T-helper 9 cell (primary cell): ENCODE measurements around the gene PTTG1IP.
"Not testable (repeated sequence)": the region's sequence is repeated elsewhere in the genome, so short reads cannot be mapped to it uniquely, and the experiment has no call there.

Experiments used
- DNase-seq: peaks from one replicate; pipeline ENCODE4 v3.0.0-alpha.2; 2020

PTTG1IP gene

GRCh38 chr21:44880405-44881197, 7.1 kb upstream of the PTTG1IP start:
- DNase-seq = no peak

GRCh38 chr21:44879238-44879637, 5.7 kb upstream of the PTTG1IP start:
- DNase-seq = not testable (repeated sequence)

GRCh38 chr21:44878053-44878982, 4.8 kb upstream of the PTTG1IP start:
- no peak for DNase-seq

GRCh38 chr21:44876849-44877575, 3.5 kb upstream of the PTTG1IP start:
- no peak for DNase-seq

GRCh38 chr21:44875316-44875700, 1.8 kb upstream of the PTTG1IP start:
- no peak for DNase-seq

- no peak for DNase-seq
Observed at GRCh38 chr21:44874497-44875315, 1.2 kb upstream of the PTTG1IP start.

- DNase-seq = no peak
Observed at GRCh38 chr21:44874240-44874496, 678 bp upstream of the PTTG1IP start.

- DNase-seq = no peak
Observed at GRCh38 chr21:44872649-44873355, 688 bp downstream of the PTTG1IP start.

- DNase-seq = no peak
Observed at GRCh38 chr21:44872323-44872648, 1.2 kb downstream of the PTTG1IP start.

GRCh38 chr21:44871576-44872269, 1.8 kb downstream of the PTTG1IP start:
- DNase-seq = no peak

GRCh38 chr21:44870748-44871495, 2.6 kb downstream of the PTTG1IP start:
- DNase-seq = no peak

GRCh38 chr21:44869781-44870747, 3.4 kb downstream of the PTTG1IP start:
- DNase-seq = no peak

- DNase-seq = no peak
Observed at GRCh38 chr21:44868707-44869106, 4.8 kb downstream of the PTTG1IP start.

GRCh38 chr21:44867999-44868700, 5.3 kb downstream of the PTTG1IP start:
- DNase-seq = peak; percentile 48

GRCh38 chr21:44867464-44867863, 6.0 kb downstream of the PTTG1IP start:
- DNase-seq = no peak

GRCh38 chr21:44866780-44867179, 6.7 kb downstream of the PTTG1IP start:
- DNase-seq = no peak

GRCh38 chr21:44865561-44866280, 7.8 kb downstream of the PTTG1IP start:
- no peak for DNase-seq
